Measurements from ENCODE around the gene KRTAP12-2.
A peak's percentile ranks its signal among the peaks of the same experiment; 100 is the strongest.
"Not testable (repeated sequence)": the region's sequence is repeated elsewhere in the genome, so short reads cannot be mapped to it uniquely, and the experiment has no call there.

Gene KRTAP12-2

DNA sequence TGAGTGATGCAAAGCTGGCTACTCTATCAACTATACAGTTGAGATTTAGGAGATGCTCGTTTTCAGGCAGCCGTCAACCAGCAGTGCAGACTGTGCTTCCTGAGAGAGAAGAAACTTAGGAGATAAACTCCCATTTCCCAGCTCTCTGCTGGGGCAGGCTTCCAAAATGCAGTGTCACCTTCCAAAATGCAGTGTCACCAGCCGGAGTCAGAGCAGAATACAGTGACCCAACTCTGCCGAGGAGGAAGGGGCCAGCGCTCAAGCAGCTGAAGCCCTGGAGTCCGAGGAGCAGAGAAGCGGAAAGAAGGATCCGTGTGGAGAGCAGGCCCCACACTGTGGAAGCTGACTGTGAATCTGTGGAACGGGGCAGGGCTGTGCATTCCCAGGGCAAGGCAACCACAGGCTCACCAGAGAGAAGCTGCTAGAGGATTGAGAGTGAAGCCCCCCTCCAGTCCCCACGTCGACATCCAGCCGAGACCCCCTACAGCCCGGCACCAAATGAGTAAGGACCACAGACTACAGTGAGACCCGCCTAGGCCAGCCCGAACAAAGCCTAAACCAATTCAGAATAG lies 15.9 kb upstream of the KRTAP12-2 start:
- DNase-seq = no peak

- no peak for DNase-seq
Measured at GRCh38 chr21:44681861-44682579, 15.3 kb upstream of the KRTAP12-2 start, which contains the start of gene KRTAP12-1. TSS of gene KRTAP12-1 (minus strand) at chr21:44682163. CDS start at chr21:44682123, 40 bp downstream.

DNA sequence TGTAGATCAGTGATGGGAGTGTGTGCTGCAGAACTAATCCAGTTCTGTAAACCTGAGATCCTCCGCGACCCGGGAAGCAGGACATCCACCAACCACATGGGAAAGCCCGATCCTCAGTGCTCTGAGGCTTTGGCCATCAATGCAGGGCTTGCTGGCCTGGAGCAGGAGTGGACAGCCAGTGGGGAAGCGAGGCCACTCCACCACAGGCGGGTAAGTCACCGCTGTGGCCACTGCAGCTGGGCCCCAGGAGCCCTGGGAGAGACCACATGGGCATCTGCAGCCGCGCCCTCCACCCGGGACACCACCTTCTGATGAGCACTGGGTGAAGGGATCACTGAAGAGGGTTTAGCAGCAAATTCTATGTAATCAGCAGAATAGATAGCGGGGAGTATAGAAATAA lies 14.4 kb upstream of the KRTAP12-2 start:
- no peak for DNase-seq

DNA sequence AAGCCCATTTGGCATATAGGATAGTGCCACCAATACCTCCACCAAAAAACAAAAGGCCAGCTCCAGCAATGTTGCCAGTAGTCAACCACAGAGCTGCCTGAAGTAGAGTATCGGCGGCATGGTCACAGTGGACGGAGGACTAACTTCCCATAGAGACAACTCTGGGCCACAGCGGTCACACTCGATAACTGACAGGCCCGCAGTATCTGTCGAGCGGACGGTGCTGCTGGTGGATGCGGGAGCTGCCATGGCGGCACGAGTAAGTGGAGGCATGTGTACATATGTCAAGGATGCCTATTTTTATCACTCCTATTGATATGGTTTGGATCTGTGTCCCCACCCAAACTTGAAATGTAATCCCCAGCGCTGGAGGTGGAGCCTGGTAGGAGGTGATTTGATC lies 11.2 kb upstream of the KRTAP12-2 start:
- DNase-seq = no peak

DNA sequence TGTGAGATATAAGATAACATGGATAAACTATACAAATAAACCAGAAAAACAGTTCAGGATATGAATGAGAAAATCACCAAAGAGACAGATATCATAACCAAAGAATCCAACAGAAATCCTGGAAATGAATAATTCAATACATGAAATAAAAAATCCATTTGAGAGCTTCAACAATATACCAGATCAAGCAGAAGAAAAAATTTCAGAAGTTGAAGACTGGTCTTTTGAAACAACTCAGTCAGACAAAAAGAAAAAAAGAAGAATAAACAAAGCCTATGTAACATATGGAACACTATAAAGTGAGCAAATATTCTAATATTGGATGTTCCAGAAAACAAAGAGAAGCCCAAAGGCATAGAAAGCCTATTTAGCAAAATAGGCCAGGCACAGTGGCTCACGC lies 5.2 kb upstream of the KRTAP12-2 start:
- no peak for DNase-seq

- DNase-seq = no peak
Measured at GRCh38 chr21:44670642-44671432, 4.1 kb upstream of the KRTAP12-2 start.

DNA sequence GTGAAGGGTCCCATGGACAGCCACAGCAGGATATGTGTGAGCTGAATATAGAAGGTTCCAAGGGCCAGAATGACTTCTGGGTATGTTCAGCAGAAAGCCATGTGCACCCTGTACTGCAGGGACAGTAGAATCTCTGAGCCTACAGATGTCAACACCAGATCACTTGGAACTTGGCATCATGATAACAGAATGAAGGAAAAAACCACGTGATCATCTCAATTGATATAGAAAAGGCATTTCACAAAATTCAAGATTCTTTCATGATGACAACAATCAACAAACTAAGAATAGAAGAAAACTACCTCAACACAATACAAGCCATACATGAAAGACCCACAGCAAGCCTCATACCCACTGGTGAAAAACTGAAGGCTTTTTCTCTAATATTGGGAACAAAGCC lies 885 bp upstream of the KRTAP12-2 start:
- no peak for DNase-seq

DNA sequence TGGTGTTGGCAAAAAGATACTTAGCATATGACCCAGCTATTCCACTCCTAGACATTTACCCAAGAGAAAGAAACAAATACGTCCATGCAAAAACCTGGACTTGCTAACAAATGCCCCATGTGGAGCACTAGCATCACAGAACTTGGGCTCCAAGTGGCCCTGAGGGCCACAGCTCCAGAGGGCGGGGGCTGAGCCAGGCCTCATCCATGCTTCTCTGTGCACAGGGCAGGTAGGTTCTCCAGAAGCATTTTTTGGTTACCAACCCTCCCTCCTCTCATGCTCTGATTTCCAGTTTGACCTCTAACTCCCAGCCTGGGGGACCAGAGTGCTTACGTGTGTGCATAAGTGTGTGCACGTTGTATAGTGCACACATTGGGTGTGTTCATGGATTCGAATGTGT lies 2.0 kb downstream of the KRTAP12-2 start:
- DNase-seq = no peak

DNA sequence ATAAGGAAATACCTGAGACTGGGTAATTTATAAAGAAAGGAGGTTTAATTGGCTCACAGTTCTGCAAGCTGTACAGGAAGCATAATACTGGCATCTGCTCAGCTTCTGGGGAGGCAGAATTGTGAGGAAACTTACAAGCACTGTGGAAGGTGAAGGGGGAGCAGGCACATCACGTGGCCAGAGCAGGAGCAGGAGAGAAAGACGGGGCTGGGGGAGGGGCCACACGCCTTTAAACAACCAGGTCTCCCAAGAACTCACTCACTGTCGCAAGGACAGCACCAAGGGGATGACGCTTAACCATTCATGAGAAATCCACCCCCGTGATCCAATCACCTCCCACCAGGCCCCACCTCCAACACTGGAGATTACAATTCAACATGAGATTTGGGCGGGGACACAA lies 5.2 kb downstream of the KRTAP12-2 start:
- DNase-seq = not testable (repeated sequence)

DNA sequence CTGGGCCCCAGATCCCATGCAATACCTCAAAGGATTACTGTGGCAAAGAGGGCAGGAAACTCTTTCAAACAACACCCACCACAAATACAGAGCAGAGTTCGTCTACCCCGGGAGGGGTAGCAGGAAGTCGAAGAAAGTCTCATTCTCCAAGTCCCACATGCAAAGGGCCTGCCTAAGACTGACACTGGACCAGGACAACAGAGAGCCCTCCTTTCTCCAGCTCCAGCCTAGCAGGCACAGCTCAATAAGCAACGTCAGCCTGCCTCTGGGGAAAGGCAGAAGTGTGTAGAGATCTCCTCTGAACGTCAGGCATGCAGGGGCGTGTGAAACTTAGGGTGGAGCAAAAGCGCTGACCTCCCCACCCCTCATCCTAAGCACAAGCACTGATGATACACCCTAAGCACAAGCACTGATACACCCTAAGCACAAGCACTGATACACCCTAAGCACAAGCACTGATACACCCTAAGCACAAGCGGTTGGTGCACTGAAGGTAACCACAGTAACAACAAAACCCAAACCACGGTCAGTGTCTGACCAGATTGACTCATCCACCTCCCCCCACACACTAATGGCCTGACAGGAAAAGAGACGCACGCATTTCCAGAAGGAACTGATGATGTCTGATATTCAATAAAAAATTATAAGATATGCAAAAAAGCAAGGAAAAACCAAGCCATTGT lies 7.7 kb downstream of the KRTAP12-2 start:
- peak; percentile 41 for DNase-seq

DNA sequence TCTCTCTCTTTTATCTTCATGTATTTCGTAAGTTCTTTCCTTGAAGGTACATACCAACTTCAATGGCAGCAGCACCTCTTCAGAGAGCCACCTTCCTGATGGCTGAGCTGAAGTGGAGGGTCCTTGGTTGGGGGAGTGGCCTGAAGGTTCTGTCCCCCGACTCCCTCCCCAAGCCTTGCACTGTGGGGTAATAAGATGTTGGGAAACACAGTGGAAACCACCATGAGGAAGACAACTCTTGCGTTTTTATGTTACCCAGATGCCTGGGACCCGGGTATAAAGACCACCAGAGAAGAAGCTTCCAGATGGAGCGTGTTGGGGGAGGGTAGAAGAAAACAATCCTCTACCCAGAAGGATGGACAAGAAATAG lies 8.2 kb downstream of the KRTAP12-2 start:
- no peak for DNase-seq

DNA sequence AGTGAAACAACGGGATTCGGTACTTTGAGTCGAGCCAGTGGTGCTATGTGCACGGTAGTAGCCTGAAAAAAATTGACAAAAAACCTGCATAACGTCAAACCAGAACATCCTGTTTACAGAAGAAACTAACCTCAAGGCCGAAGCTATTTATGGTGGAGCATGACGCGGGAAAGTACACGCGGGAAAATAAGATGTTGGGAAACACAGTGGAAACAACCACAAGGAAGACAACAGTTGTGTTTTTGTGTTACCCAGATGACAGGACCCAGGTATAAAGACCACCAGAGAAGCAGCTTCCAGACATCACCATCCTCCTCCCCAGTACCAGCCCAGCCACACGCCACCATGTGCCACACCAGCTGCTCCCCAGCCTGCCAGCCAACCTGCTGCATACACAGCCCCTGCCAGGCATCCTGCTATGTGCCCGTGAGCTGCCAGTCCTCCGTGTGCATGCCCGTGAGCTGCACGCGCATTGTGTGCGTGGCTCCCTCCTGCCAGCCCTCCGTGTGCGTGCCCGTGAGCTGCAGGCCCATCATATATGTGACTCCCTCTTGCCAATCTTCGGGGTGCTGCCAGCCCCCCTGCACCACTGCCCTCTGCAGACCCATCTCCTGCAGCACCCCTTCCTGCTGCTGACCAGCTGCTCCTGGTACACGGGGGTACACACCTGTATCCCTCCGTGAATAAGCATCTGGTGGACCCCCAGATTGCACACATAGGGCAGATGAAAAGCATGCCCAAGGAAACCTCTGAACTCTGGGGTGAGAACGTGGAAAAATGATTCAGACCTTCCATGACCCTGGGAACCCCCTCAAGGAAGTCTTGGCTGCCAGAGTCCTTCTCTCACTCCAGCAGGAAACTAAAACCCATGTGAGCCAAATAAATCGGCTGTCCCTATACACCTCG lies 8.8 kb downstream of the KRTAP12-2 start, which contains the start of gene KRTAP12-3:
KRTAP12-3 (plus strand) TSS at position 298 of the 906 bp plus-strand sequence; CDS start at position 346, 48 bp downstream.
- DNase-seq = peak; percentile 63

GRCh38 chr21:44656868-44657267 lies 9.9 kb downstream of the KRTAP12-2 start:
- DNase-seq = no peak

GRCh38 chr21:44654576-44655175 lies 12.1 kb downstream of the KRTAP12-2 start, which contains the start of gene KRTAP12-4:
TSS of gene KRTAP12-4 (minus strand) at chr21:44654659. CDS start at chr21:44654614, 45 bp downstream.
- DNase-seq = peak; percentile 12

DNA sequence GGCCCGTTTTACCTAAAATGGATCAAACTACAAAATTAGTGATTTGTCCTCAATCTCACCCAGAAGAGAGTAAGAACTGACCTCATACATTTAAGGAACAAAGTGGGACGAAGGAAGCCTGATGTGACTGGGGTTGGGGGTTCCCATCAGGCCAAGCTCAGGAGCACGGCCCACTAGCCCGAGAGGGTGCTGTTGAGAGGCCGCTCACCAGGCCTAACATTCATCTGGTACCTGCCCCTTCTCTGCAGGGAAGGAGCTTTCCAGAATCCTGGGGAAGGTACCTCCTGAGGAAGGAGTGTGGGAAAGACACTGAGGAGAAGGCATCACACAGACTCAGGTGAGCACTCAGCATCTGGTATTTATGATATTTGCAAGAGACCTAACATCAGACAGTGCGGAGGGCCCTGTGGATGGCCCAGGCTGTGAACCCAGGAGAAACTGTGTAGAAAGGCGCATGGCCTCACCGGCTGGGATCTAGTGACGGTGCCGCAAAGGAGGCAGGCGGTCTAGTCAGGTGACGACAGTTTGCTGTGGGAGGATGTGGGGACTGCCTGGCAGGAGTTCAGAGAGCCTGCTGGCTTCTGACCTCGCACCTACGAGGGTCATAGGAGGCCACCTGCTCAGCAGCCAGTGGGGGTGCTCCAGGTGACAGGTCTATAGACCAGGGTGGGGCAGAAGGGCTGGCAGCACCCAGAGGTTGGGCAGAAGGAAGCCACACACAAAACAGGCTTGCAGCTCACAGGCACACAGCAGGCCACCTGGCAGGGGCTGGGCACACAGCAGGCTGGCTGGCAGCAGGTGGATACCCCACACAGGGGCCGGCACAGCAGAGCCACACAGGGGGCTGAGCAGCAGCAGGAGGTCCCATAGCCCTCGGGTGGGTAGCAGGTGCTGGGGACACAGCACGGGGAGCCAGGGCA lies 12.8 kb downstream of the KRTAP12-2 start:
- DNase-seq = peak; percentile 67

- DNase-seq = no peak
Measured at GRCh38 chr21:44653123-44653522, 13.6 kb downstream of the KRTAP12-2 start.

- no peak for DNase-seq
Measured at GRCh38 chr21:44650973-44651675, 15.6 kb downstream of the KRTAP12-2 start.

- no peak for DNase-seq
Measured at GRCh38 chr21:44650265-44650972, 16.3 kb downstream of the KRTAP12-2 start.

DNA sequence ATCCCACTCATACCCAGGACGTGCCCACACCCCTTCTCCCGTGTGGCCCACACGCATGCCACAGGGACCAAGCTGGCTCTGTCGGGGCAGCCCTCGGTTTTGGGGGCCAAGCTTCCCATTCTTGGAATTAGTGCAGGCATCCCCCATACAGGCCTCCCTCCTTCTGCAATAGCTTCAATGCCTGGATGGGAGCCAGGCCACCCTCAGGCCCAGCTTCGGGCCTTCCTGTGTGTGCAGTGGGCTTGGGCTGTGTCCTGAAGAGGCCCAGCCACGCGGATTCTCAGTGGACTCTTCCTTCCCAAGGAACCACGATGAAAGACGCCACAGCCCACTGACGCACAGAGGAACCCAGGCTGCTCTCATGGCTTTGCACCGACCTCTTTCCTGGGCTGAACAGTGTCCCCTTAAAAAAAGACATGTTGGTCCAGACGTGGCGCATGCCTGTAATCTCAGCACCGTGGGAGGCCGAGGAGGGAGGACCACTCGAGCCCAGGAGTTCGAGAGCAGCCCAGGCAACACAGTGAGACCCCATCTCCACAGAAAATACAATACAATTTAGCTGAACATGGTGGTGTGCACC lies 17.1 kb downstream of the KRTAP12-2 start:
- DNase-seq = no peak
